ENCODE data around the gene SPTBN1. TPM values are rescaled to one million over a fixed set of nuclear protein-coding genes. Genes with fewer than 3 reads are reported as not detected.
A peak's percentile ranks its signal among the peaks of the same experiment; 100 is the strongest.

The SPTBN1 gene
- total RNA-seq, 1 experiment from 2014 or later: 171 TPM

DNA sequence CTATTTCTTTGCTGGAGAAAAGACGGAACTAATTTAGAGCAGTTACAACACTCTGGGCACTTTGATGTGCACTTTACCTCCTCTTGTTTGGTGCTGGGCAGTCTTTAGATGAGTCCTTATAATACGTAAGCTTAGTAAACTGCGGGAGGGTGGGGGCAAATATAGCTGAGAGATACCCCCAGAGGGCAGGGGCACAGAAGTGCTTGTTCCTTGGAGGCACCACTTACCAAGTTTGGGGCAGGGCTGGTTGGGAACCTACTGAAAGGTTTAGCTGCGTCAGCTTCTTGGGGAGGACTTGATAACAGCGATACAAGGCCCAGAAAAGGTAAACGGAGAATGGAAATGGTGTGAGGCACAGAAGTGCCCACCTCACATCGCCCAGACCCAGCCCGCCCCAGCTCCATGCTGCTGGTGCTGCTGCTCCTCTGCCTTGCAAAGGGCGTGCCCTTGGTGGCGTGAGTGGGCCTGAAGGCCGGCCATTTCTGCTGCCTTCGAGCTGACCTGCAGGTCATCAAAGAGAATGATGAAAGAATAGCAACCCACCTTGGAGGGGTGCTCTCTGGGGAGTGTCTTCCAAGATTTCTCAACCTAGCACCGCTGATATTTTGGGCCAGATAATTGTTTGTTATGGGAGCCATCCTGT, 139.2 kb downstream of the SPTBN1 start:
- no TSS peak for BruUV-seq (replicated peaks)
- H3K27me3 Mint-ChIP-seq (ENCODE audit: insufficient read depth, unreplicated experiment): no peaks in the 10 kb centered on the region
- DNase-seq (ENCODE audit: unreplicated experiment): no peak
- CTCF ChIA-PET: interaction anchor here (0.7 kb wide), 1 partner anchor 25 kb away, joined by 3 read pairs; no protein-coding TSS in a partner anchor
- peaks cover 25% of the 10 kb centered on the region for H3K36me3 Mint-ChIP-seq (ENCODE audit: insufficient read depth, unreplicated experiment)
- intact Hi-C loops (cut with micrococcal nuclease): no loop called here
- no peak overlapping the region for H3K27ac Mint-ChIP-seq (ENCODE audit: low read depth, unreplicated experiment)
- POLR2A ChIA-PET: interaction anchor here (0.5 to 2.8 kb wide), 3 partner anchors 25 to 478 kb away, joined by 3 to 21 read pairs (median 3); no protein-coding TSS in a partner anchor
- H3K4me1 Mint-ChIP-seq (ENCODE audit: insufficient read depth, unreplicated experiment): peaks cover 49% of the 10 kb centered on the region
- H3K9me3 Mint-ChIP-seq (ENCODE audit: unreplicated experiment): no peaks in the 10 kb centered on the region
- H3K4me3 Mint-ChIP-seq (ENCODE audit: unreplicated experiment): no peak overlapping the region
- TF ChIP-seq, protein P1, sequence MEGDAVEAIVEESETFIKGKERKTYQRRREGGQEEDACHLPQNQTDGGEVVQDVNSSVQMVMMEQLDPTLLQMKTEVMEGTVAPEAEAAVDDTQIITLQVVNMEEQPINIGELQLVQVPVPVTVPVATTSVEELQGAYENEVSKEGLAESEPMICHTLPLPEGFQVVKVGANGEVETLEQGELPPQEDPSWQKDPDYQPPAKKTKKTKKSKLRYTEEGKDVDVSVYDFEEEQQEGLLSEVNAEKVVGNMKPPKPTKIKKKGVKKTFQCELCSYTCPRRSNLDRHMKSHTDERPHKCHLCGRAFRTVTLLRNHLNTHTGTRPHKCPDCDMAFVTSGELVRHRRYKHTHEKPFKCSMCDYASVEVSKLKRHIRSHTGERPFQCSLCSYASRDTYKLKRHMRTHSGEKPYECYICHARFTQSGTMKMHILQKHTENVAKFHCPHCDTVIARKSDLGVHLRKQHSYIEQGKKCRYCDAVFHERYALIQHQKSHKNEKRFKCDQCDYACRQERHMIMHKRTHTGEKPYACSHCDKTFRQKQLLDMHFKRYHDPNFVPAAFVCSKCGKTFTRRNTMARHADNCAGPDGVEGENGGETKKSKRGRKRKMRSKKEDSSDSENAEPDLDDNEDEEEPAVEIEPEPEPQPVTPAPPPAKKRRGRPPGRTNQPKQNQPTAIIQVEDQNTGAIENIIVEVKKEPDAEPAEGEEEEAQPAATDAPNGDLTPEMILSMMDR (IDR thresholded peaks at IDR 0.05; ENCODE audit: unreplicated experiment): no peak

DNA sequence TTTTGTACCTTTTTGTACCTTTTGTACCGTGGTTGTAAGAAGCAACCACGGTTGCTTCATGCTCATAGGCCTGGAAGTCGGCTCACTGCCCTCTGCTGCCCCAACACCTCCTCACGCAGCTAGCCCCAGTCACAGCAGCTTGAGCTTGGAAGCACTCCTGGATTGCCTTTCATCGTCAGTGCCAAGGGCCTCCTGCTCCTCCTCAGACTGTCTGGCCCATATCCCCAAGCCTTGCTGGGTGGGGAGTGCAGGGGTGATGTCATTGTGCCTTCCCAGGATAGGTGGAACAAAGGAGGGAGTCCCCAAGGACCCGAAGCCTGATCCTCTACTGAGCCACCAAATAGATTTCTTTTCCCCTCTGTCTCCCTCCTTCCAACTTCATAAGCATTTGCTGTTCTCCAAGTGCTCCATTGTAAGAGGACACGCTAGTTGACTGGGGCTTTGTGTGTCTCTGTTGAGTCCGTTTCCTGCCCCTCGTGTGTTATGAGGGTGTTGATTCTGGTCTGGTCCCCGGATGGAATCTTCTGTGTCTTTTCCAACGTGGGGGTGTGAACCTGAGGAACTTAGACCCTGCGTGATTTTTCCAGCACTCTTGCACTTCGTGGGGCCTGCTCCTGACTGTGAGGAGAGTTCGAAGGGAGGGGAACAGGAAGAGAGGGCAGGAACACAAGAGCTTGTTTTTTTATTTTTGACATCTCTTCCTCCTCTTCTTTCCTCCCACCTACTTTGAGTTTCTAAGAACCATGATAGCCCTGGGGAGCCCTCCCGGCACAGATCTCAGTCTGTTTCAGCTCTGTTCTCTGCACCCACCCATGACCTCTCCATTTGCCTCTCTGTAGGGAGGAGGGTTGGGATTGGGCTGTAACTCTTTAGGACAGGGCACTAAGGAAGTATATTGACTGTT, 140.1 kb downstream of the SPTBN1 start:
- TF ChIP-seq, protein P1 (IDR thresholded peaks at IDR 0.05; ENCODE audit: unreplicated experiment): no peak
- H3K4me1 Mint-ChIP-seq (ENCODE audit: insufficient read depth, unreplicated experiment): peaks cover 42% of the 10 kb centered on the region
- H3K27me3 Mint-ChIP-seq (ENCODE audit: insufficient read depth, unreplicated experiment): no peaks in the 10 kb centered on the region
- no peak overlapping the region for H3K27ac Mint-ChIP-seq (ENCODE audit: low read depth, unreplicated experiment)
- no peak for DNase-seq (ENCODE audit: unreplicated experiment)
- CTCF ChIA-PET: interaction anchor here (0.6 to 1.0 kb wide), 3 partner anchors 20 to 526 kb away, joined by 3 to 5 read pairs (median 3); no protein-coding TSS in a partner anchor
- intact Hi-C loops (cut with micrococcal nuclease): no loop called here
- H3K4me3 Mint-ChIP-seq (ENCODE audit: unreplicated experiment): no peak overlapping the region
- no peaks in the 10 kb centered on the region for H3K9me3 Mint-ChIP-seq (ENCODE audit: unreplicated experiment)
- H3K36me3 Mint-ChIP-seq (ENCODE audit: insufficient read depth, unreplicated experiment): peaks cover 26% of the 10 kb centered on the region
- POLR2A ChIA-PET: interaction anchor here (0.6 to 2.8 kb wide), 3 partner anchors 34 to 72 kb away, joined by 3 to 21 read pairs (median 3); no protein-coding TSS in a partner anchor
- BruUV-seq (replicated peaks): no TSS peak

DNA sequence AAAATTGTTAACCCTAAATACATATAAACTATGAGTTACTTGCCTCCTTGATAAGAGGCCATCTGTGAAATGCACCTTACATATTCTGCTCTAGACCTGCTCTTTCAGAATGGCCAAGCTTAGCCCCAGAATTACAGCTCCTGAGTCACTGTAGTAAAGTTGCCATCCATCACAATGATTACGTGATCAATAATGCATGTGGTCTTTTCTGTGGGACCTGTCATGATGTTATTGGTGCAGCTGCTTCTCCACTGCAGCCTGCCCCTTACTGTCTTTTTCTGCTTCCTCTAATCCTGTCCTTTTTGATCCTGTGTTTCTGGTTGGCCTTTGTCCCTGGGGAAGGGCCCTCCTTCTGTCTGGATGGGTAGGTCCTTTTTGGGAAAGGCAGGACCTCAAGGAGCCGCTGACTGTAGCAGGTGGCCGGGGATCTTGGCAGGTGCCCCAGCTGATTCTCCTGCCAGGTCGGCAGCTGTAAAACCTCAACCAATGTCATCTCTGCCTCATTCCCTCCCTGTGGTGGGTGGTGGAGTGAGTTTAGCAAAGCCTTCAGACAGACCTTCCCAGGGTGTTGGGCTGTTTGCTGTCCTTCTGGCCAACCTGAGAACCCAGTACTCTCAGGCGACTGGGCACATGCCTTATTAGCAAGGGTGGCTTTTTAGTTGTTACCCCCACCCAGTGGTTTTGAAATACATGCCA, 141.2 kb downstream of the SPTBN1 start:
- no peaks in the 10 kb centered on the region for H3K27me3 Mint-ChIP-seq (ENCODE audit: insufficient read depth, unreplicated experiment)
- peaks cover 40% of the 10 kb centered on the region for H3K4me1 Mint-ChIP-seq (ENCODE audit: insufficient read depth, unreplicated experiment)
- H3K9me3 Mint-ChIP-seq (ENCODE audit: unreplicated experiment): no peaks in the 10 kb centered on the region
- peaks cover 29% of the 10 kb centered on the region for H3K36me3 Mint-ChIP-seq (ENCODE audit: insufficient read depth, unreplicated experiment)
- intact Hi-C loops (cut with micrococcal nuclease): no loop called here
- ChIA-PET CTCF (interaction anchor here (0.6 to 1.2 kb wide), 4 partner anchors 17 to 482 kb away, joined by 3 to 5 read pairs (median 3); partner anchors contain the start of gene ACYP2), POLR2A (interaction anchor here (0.9 to 4.2 kb wide), 4 partner anchors 22 to 38 kb away, joined by 3 to 34 read pairs (median 12); no protein-coding TSS in a partner anchor)
- TF ChIP-seq, protein P1 (IDR thresholded peaks at IDR 0.05; ENCODE audit: unreplicated experiment): no peak
- H3K4me3 Mint-ChIP-seq (ENCODE audit: unreplicated experiment): no peak overlapping the region
- no TSS peak for BruUV-seq (replicated peaks)
- peak; percentile 27 for DNase-seq (ENCODE audit: unreplicated experiment)
- H3K27ac Mint-ChIP-seq (ENCODE audit: low read depth, unreplicated experiment): peak overlapping the region; percentile 57
